Psoas muscle (tissue), 8 donors: ENCODE measurements around the gene ANAPC15. TPM values are rescaled to one million over a fixed set of nuclear protein-coding genes. Genes with fewer than 3 reads are reported as not detected.

Experiments
- ATAC-seq, 4 donors: fragments of 200-7000 bp; cut with Tn5 transposase; one replicate each; pipeline ENCODE4 v1.9.1; 2020; ENCODE audit warnings: moderate library complexity in 3 of 4, mild to moderate bottlenecking in 2 of 4
- DNase-seq, 2 donors: peaks; one replicate each; pipeline ENCODE4 v3.0.0-alpha.2; 2020
- H3K27ac ChIP-seq: fragments of 200-600 bp; one replicate; pipeline ENCODE4 v1.8.0; 2022
- H3K27me3 ChIP-seq, 3 donors: fragments of 200-600 bp in 1 of 3; one replicate each; pipeline versions ENCODE4 v1.6.1 to v1.8.0; 2013 to 2022; ENCODE audit warnings: low read length in 2 of 3, mild to moderate bottlenecking in 2 of 3, moderate library complexity in 1 of 3; ENCODE audit not compliant: insufficient read depth in 3 of 3
- H3K36me3 ChIP-seq, 2 donors: fragments of 200-600 bp in 1 of 2; one replicate each; pipeline versions ENCODE4 v1.6.1 to v1.8.0; 2013 to 2022; ENCODE audit warnings: low read depth in 1 of 2, mild to moderate bottlenecking in 1 of 2, moderate library complexity in 1 of 2; ENCODE audit not compliant: insufficient read depth in 1 of 2
- H3K4me1 ChIP-seq: fragments of 200-600 bp; one replicate; pipeline ENCODE4 v1.8.0; 2022
- H3K4me3 ChIP-seq: fragments of 200-600 bp; one replicate; pipeline ENCODE4 v1.8.0; 2022; ENCODE audit warnings: mild to moderate bottlenecking
- H3K9me3 ChIP-seq: fragments of 200-600 bp; one replicate; pipeline ENCODE4 v1.8.0; 2022
- CTCF ChIP-seq: fragments of 200-600 bp; IDR thresholded peaks from one replicate; pipeline ENCODE4 v1.8.0; 2022; ENCODE audit warnings: antibody characterized with exemption
- WGBS, 3 donors: extraction: QIAGEN DNeasy Blood & Tissue Kit; methylation state at CpG; one replicate each; pipeline versions ENCODE4 v1.1.6 to v1.1.7; 2013; 5-methylcytosine and 5-hydroxymethylcytosine counted together
- intact Hi-C, 2 donors: fragments of 100-400 bp; cut with DNase I; formaldehyde crosslinking; loops; one replicate each; pipeline versions ENCODE4 v1.11.0 to v1.14.2; 2022
- polyA plus RNA-seq, 3 donors: library from polyadenylated mRNA; stranded (reverse); fragments of 200-250 nt; gene quantifications; one replicate each; pipeline ENCODE4 v1.2.3, GENCODE V29; 2013
- total RNA-seq, 4 donors: library from RNA; stranded (reverse); fragmentation: NEBNext Ultra II Directional in 2 of 4; extraction: Animal tissue kit (Norgen Biotek cat#: 25700) in 2 of 4; gene quantifications; one replicate each; pipeline versions ENCODE4 v1.2.1 to v1.2.4, GENCODE V29; 2021 to 2023
- donor health status: healthy with polysubstance abuse.
- donor health status: DM: no; HTN: no; CAD: no; lungs with moderate emphysema.
- donor health status: Bipolar disorder and iron deficiency.
- donor health status: healthy.
- donor health status: DM: yes; HTN: yes; CAD: no.
- donor health status: DM: no; HTN: no; CAD: no.
- donor health status: DM: no; HTN: no; CAD: no.
- donor health status: DM: yes; HTN: yes; CAD: no.

ANAPC15 gene
- total and polyA plus RNA-seq, 7 donors = 32.7 to 49.2 (median 37.5) TPM

DNA sequence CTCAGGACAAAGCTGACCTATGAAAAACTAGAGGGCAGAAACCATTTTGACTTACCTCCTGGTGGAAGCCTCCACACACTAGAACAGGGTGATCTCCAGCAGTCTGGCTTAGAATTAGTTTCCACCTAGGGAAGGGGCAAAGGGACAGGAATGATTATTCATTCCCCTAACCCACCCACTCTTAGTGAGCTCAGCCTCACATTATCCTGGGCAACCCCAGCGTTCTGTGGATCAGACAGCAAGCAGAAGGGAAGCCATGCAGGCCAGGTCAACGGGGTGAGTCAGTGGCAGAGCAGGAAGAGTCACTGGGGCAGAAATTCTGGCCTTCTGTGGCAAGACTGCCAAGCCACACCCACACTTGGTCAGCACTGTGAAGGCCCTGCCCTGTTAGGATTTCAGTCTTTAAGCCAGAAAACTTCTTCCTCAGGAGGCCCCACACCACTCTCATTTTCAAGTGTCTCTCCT lies 42.7 kb downstream of the ANAPC15 start:
- Histone ChIP-seq H3K36me3 (peaks cover 5% of the 10 kb centered on the region in 2 donors), H3K9me3 (no peaks in the 10 kb centered on the region), H3K27me3 (no peaks in the 10 kb centered on the region), H3K4me1 (peaks cover 50% of the 10 kb centered on the region), H3K27ac (peak overlapping the region; percentile 75), H3K4me3 (peak overlapping the region; percentile 44)
- WGBS, 3 donors = 4 to 8% (median 6%) methylated on average over 2 of the region's 2 CpGs
- intact Hi-C loops = no loop called here
- TF ChIP-seq CTCF = no peak
- DNase-seq (peak; percentile 91 to 94), ATAC-seq (peak; percentile 98 to 99 (median 99))

DNA sequence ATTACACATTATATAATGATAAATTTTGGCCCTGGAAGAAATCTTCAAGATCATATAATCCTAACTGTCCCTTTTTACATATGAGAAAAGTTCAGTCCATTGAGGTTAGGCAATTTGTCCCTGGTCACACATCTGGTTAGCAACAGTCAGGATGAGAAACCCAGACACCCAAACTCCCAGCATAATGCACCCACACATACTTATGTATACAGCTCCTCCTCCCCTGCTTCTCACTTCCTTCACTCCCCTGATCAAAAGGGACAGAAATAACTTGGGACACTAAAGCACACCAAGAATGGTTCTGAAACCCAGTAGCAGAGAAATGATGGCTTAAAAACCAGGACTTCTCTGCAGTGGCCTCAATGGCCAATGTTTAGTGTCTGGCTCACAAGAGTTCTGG lies 43.3 kb downstream of the ANAPC15 start:
- peak overlapping the region; percentile 44 for H3K4me3 ChIP-seq
- no peak for TF ChIP-seq CTCF
- H3K9me3 ChIP-seq = no peaks in the 10 kb centered on the region
- H3K36me3 ChIP-seq = peaks cover 5% of the 10 kb centered on the region in 2 donors
- H3K27ac ChIP-seq = peak overlapping the region; percentile 75
- peaks cover 50% of the 10 kb centered on the region for H3K4me1 ChIP-seq
- intact Hi-C loops = no loop called here
- peak; percentile 31 to 53 (median 40) for ATAC-seq
- no peaks in the 10 kb centered on the region for H3K27me3 ChIP-seq
- no peak for DNase-seq

GRCh38 chr11:72067676-72068075 lies 44.8 kb downstream of the ANAPC15 start:
- DNase-seq (no peak), ATAC-seq (no peak)
- H3K27me3 ChIP-seq = no peaks in the 10 kb centered on the region
- no peak overlapping the region for H3K27ac ChIP-seq
- H3K36me3 ChIP-seq = peaks cover 5% of the 10 kb centered on the region in 2 donors
- intact Hi-C loops = no loop called here
- no peaks in the 10 kb centered on the region for H3K9me3 ChIP-seq
- no peak overlapping the region for H3K4me3 ChIP-seq
- peaks cover 50% of the 10 kb centered on the region for H3K4me1 ChIP-seq
- no peak for TF ChIP-seq CTCF

GRCh38 chr11:72067266-72067665 lies 45.2 kb downstream of the ANAPC15 start:
- Histone ChIP-seq H3K4me3 (no peak overlapping the region), H3K4me1 (peaks cover 47% of the 10 kb centered on the region), H3K27ac (peak overlapping the region; percentile 30), H3K36me3 (peaks cover 5 to 7% of the 10 kb centered on the region in 2 donors), H3K27me3 (no peaks in the 10 kb centered on the region), H3K9me3 (no peaks in the 10 kb centered on the region)
- ATAC-seq (no peak), DNase-seq (no peak)
- intact Hi-C loops = no loop called here
- TF ChIP-seq CTCF = no peak

DNA sequence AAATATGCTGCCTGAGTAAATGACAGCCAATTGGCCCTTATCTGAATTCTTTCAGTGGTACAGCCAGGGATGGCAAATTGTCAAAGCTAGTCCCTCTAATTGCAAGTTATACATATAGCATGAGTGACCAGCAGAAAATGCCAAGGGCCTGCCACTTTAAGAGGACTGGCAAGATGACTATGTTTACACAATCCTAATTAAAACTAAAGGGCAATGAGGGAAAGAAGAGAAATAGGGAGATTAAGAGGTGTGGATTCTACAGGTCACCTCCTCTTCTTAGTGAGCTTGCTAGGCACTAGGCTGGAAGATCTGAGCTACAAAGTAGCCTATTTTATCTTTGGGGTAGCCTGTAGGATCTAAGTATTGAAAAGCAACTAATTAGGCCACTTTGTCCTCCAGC lies 45.6 kb downstream of the ANAPC15 start:
- Histone ChIP-seq H3K27ac (peak overlapping the region; percentile 30), H3K4me3 (no peak overlapping the region), H3K27me3 (no peaks in the 10 kb centered on the region), H3K36me3 (peaks cover 5 to 11% of the 10 kb centered on the region in 2 donors), H3K4me1 (peaks cover 45% of the 10 kb centered on the region), H3K9me3 (no peaks in the 10 kb centered on the region)
- intact Hi-C loops = no loop called here
- no peak for ATAC-seq
- TF ChIP-seq CTCF = no peak
- no peak for DNase-seq
